SU-DHL-6 (cell line): ENCODE results near the gene AHSA1.

Source experiments
- CTCF ChIP-seq: fragments of 200-600 bp; sonication (generic); IDR thresholded peaks from one replicate; pipeline ENCODE4 v1.5.1; 2017; ENCODE audit warnings: antibody characterized with exemption, mild to moderate bottlenecking, low read length, moderate library complexity; ENCODE audit not compliant: insufficient read depth, poor library complexity, severe bottlenecking
- EZH2phosphoT487 ChIP-seq: fragments of 200-600 bp; sonication (generic), shearing (Covaris generic); conservative IDR thresholded peaks from 2 replicates; pipeline ENCODE4 v1.6.1; 2018; ENCODE audit warnings: mild to moderate bottlenecking, antibody characterized with exemption, low read length, moderate library complexity, mixed read lengths

GRCh38 chr14:77508249-77508648 lies 50.4 kb downstream of the AHSA1 start:
- TF ChIP-seq CTCF, result no peak
- no peak for TF ChIP-seq EZH2phosphoT487
